HepG2 (cell line): ENCODE data around the gene DCAF8. TPM values are rescaled to one million over a fixed set of nuclear protein-coding genes. Genes with fewer than 3 reads are reported as not detected.
A peak's percentile ranks its signal among the peaks of the same experiment; 100 is the strongest.

Experiments used
- DMAP1 ChIP-seq: IDR thresholded peaks from 2 replicates; pipeline ENCODE4 v1.6.1; 2016
- THAP11 ChIP-seq: IDR thresholded peaks from 2 replicates; pipeline ENCODE4 v1.6.1; 2016; ENCODE audit warnings: missing biosample characterization, missing genetic modification reagents
- ZHX2 ChIP-seq, 2 experiments: sonication (generic) in 1 of 2; formaldehyde crosslinking in 1 of 2; IDR thresholded peaks; 2 replicates each; pipeline versions ENCODE4 v1.6.1 to v1.9.0; 2014 to 2022; ENCODE audit warnings: antibody characterized with exemption in 1 of 2, borderline replicate concordance in 1 of 2, inconsistent platforms in 1 of 2, low read depth in 1 of 2, missing genetic modification reagents in 1 of 2
- ZNF318 ChIP-seq: sonication (generic); formaldehyde crosslinking; IDR thresholded peaks from 2 replicates; pipeline ENCODE4 v1.4.0; 2020; ENCODE audit warnings: mild to moderate bottlenecking, missing genetic modification reagents
- ZNF780A ChIP-seq: sonication (generic); formaldehyde crosslinking; IDR thresholded peaks from 2 replicates; pipeline ENCODE4 v1.8.0; 2022; ENCODE audit warnings: mild to moderate bottlenecking, missing genetic modification reagents, moderate library complexity
- polyA plus RNA-seq, 8 experiments: library from polyadenylated mRNA; depleted of rRNA in 3 of 8; stranded (reverse) in 7 of 8; unstranded in 1 of 8; fragments of >200 nt; fragmentation: Illumina TruSeq in 4 of 8; extraction: Trizol in 4 of 8; gene quantifications; 2 replicates each; pipeline versions ENCODE4 v1.2.1 to v1.2.3, GENCODE V29; 2011 to 2016; ENCODE audit warnings: low read depth in 4 of 8, missing spikeins in 1 of 8, mixed read lengths in 1 of 8; ENCODE audit not compliant: insufficient read depth in 1 of 8
- total RNA-seq, 5 experiments: library from RNA; depleted of rRNA; stranded (reverse); fragments of >200 nt; fragmentation: Illumina TruSeq; extraction: Trizol; gene quantifications; 2 replicates each; pipeline ENCODE4 v1.2.3, GENCODE V29; 2016; ENCODE audit warnings: low read depth in 1 of 5
- TF ChIP-seq, protein P1 (sequence below): sonication (generic); formaldehyde crosslinking; IDR thresholded peaks from 2 replicates; pipeline ENCODE4 v1.5.0; 2020; ENCODE audit warnings: missing genetic modification reagents
- TF ChIP-seq, protein P2 (sequence below): sonication (generic); formaldehyde crosslinking; IDR thresholded peaks from 2 replicates; pipeline ENCODE4 v1.4.0; 2020; ENCODE audit warnings: missing genetic modification reagents, borderline replicate concordance

Gene DCAF8
- total and polyA plus RNA-seq, 2 of the 13 experiments (the other 11 are each of a cell fraction or from before 2014, with no cell fraction given): 73.4 to 79.8 TPM

- no peak for TF ChIP-seq ZHX2 (IDR thresholded peaks at IDR 0.05; ENCODE audit: low read depth)
- no peak for TF ChIP-seq ZHX2 (CRISPR knock-in tag; IDR thresholded peaks at IDR 0.05; ENCODE audit: borderline replicate concordance)
- TF ChIP-seq ZNF318 (CRISPR knock-in tag): no peak
- TF ChIP-seq, protein P1, sequence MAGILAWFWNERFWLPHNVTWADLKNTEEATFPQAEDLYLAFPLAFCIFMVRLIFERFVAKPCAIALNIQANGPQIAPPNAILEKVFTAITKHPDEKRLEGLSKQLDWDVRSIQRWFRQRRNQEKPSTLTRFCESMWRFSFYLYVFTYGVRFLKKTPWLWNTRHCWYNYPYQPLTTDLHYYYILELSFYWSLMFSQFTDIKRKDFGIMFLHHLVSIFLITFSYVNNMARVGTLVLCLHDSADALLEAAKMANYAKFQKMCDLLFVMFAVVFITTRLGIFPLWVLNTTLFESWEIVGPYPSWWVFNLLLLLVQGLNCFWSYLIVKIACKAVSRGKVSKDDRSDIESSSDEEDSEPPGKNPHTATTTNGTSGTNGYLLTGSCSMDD: no peak
- TF ChIP-seq DMAP1: no peak
- TF ChIP-seq, protein P2, sequence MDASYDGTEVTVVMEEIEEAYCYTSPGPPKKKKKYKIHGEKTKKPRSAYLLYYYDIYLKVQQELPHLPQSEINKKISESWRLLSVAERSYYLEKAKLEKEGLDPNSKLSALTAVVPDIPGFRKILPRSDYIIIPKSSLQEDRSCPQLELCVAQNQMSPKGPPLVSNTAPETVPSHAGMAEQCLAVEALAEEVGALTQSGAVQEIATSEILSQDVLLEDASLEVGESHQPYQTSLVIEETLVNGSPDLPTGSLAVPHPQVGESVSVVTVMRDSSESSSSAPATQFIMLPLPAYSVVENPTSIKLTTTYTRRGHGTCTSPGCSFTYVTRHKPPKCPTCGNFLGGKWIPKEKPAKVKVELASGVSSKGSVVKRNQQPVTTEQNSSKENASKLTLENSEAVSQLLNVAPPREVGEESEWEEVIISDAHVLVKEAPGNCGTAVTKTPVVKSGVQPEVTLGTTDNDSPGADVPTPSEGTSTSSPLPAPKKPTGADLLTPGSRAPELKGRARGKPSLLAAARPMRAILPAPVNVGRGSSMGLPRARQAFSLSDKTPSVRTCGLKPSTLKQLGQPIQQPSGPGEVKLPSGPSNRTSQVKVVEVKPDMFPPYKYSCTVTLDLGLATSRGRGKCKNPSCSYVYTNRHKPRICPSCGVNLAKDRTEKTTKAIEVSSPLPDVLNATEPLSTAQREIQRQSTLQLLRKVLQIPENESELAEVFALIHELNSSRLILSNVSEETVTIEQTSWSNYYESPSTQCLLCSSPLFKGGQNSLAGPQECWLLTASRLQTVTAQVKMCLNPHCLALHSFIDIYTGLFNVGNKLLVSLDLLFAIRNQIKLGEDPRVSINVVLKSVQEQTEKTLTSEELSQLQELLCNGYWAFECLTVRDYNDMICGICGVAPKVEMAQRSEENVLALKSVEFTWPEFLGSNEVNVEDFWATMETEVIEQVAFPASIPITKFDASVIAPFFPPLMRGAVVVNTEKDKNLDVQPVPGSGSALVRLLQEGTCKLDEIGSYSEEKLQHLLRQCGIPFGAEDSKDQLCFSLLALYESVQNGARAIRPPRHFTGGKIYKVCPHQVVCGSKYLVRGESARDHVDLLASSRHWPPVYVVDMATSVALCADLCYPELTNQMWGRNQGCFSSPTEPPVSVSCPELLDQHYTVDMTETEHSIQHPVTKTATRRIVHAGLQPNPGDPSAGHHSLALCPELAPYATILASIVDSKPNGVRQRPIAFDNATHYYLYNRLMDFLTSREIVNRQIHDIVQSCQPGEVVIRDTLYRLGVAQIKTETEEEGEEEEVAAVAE (CRISPR knock-in tag): no peak
- TF ChIP-seq THAP11: 0 out of 2 replicates have a peak, but pooled peaks have one; percentile 34
- no peak for TF ChIP-seq ZNF780A (CRISPR knock-in tag)
Measured at GRCh38 chr1:160251687-160252526, 10.4 kb downstream of the DCAF8 start (continued).
